Measurements from ENCODE around the gene CCDC61. TPM values are rescaled to one million over a fixed set of nuclear protein-coding genes. Genes with fewer than 3 reads are reported as not detected.
A peak's percentile ranks its signal among the peaks of the same experiment; 100 is the strongest.

CCDC61 gene
- total RNA-seq, 1 experiment from 2014 or later, result 24.8 TPM

DNA sequence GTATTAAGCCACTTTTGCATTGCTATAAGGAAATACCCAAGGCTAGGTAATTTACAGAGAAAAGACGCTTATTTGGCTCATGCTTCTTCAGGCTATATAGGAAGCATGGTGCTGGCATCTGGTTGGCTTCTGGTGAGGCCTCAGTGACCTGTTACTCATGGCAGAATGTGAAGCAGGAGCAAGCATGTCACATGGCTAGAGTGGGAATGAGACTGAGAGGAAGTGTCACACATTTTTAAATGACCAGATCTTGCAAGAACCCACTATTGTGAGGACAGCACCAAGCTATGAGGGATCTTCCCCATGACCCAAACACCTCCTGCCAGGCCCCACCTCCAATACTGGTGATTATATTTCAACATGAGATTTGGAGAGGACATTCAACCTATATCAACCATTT lies 71.2 kb downstream of the CCDC61 start:
- CTCF ChIA-PET, result no interaction called here
- Histone ChIP-seq H3K27me3 (ENCODE audit: insufficient read depth, low read depth) (no peaks in the 10 kb centered on the region), H3K79me2 (ENCODE audit: low read depth) (no peaks in the 10 kb centered on the region), H3K4me2 (no peak overlapping the region), H3K9me2 (ENCODE audit: insufficient read depth) (no peaks in the 10 kb centered on the region), H4K20me1 (ENCODE audit: insufficient read depth) (no peaks in the 10 kb centered on the region), H3K27ac (no peak overlapping the region), H3K9me3 (ENCODE audit: insufficient read depth, low read depth) (peaks cover 6% of the 10 kb centered on the region; the same call in 1 of the 2 replicates), H3K36me3 (ENCODE audit: low read depth) (no peaks in the 10 kb centered on the region), H3K4me3 (no peak overlapping the region), H3K4me1 (replicated peaks; ENCODE audit: insufficient read depth) (peaks cover 69% of the 10 kb centered on the region), H3F3A (ENCODE audit: insufficient read depth, low read depth) (peaks cover 60% of the 10 kb centered on the region), H2AFZ (no peak overlapping the region)
- POLR2A ChIA-PET (ENCODE audit: unreplicated experiment), result no interaction called here
- peak in 1 of 2 experiments; percentile 36 for DNase-seq
- BruUV-seq (replicated peaks), result no TSS peak
- TF ChIP-seq, protein P1, sequence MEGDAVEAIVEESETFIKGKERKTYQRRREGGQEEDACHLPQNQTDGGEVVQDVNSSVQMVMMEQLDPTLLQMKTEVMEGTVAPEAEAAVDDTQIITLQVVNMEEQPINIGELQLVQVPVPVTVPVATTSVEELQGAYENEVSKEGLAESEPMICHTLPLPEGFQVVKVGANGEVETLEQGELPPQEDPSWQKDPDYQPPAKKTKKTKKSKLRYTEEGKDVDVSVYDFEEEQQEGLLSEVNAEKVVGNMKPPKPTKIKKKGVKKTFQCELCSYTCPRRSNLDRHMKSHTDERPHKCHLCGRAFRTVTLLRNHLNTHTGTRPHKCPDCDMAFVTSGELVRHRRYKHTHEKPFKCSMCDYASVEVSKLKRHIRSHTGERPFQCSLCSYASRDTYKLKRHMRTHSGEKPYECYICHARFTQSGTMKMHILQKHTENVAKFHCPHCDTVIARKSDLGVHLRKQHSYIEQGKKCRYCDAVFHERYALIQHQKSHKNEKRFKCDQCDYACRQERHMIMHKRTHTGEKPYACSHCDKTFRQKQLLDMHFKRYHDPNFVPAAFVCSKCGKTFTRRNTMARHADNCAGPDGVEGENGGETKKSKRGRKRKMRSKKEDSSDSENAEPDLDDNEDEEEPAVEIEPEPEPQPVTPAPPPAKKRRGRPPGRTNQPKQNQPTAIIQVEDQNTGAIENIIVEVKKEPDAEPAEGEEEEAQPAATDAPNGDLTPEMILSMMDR (conservative IDR thresholded peaks at IDR 0.05), result no peak
- TF ChIP-seq EZH2 (IDR thresholded peaks at IDR 0.05; ENCODE audit: low read depth), result no peak
- intact Hi-C loops (cut with micrococcal nuclease; ENCODE audit: unreplicated experiment), result no loop called here

DNA sequence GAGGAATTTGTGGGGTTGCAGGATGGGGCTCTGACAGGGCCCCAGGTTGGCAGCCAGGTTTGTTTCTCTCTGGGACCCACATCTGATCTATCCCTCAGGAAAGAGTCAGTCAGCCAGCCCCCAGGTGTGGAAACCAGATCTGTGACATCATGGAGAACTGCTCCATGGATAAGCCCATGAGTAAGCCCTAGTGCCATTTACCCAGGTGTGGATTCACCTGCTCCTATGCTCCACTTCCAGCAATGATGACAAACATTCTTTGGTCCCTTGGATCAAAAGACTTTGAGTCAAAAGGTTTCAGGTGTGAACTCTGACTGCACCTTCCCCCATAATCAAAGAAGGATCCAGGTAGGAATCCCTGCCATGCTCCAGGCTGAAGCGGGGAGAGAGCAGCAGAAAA lies 72.4 kb downstream of the CCDC61 start:
- H3K79me2 ChIP-seq (ENCODE audit: low read depth), result no peaks in the 10 kb centered on the region
- no peaks in the 10 kb centered on the region for H3K27me3 ChIP-seq (ENCODE audit: insufficient read depth, low read depth)
- peaks cover 61% of the 10 kb centered on the region for H3F3A ChIP-seq (ENCODE audit: insufficient read depth, low read depth)
- H3K9me2 ChIP-seq (ENCODE audit: insufficient read depth), result no peaks in the 10 kb centered on the region
- H3K9me3 ChIP-seq (ENCODE audit: insufficient read depth, low read depth), result no peaks in the 10 kb centered on the region
- peak overlapping the region; percentile 89 for H3K27ac ChIP-seq
- TF ChIP-seq EZH2 (IDR thresholded peaks at IDR 0.05; ENCODE audit: low read depth), result no peak
- TF ChIP-seq, protein P1 (conservative IDR thresholded peaks at IDR 0.05), result no peak
- H3K4me1 ChIP-seq (replicated peaks; ENCODE audit: insufficient read depth), result peaks cover 76% of the 10 kb centered on the region
- CTCF ChIA-PET, result no interaction called here
- H3K4me2 ChIP-seq, result peak overlapping the region; percentile 73
- H3K4me3 ChIP-seq, result no peak overlapping the region
- intact Hi-C loops (cut with micrococcal nuclease; ENCODE audit: unreplicated experiment), result loop anchor here (2.0 kb wide), 1 partner anchor 27 kb away; the partner anchor contains the start of gene IGFL4
- POLR2A ChIA-PET (ENCODE audit: unreplicated experiment), result no interaction called here
- H3K36me3 ChIP-seq (ENCODE audit: low read depth), result no peaks in the 10 kb centered on the region
- no TSS peak for BruUV-seq (replicated peaks)
- no peaks in the 10 kb centered on the region for H4K20me1 ChIP-seq (ENCODE audit: insufficient read depth)
- no peak overlapping the region for H2AFZ ChIP-seq
- peak in 1 of 2 experiments; percentile 87 for DNase-seq

Small RNA genes lying within 50 kb of the gene (microRNA-seq; reads per million reads assigned to microRNA genes)
- gene MIR769 (ENCODE audit: borderline number of aligned reads, borderline replicate concordance), result 409 reads per million, percentile 67 among the genes with 10 or more reads in this experiment

Other genes starting within 250 kb of the CCDC61 start
- gene SIX5, start 226.2 kb upstream of the CCDC61 start, total RNA-seq (2021), result 27.6 and 31.1 TPM in 2 replicates
- 110 and 132 TPM in 2 replicates for gene DMPK, start 213.0 kb upstream of the CCDC61 start, total RNA-seq (2021)
- gene DMWD, start 202.6 kb upstream of the CCDC61 start, total RNA-seq (2021), result 66.7 and 71.1 TPM in 2 replicates
- gene RSPH6A, start 180.2 kb upstream of the CCDC61 start, total RNA-seq (2021), result 0.38 and 0.39 TPM in 2 replicates
- gene SYMPK, start 132.3 kb upstream of the CCDC61 start, total RNA-seq (2021), result 85.5 and 121 TPM in 2 replicates
- not detected in 2 replicates for gene FOXA3, start 131.1 kb upstream of the CCDC61 start, total RNA-seq (2021)
- gene IRF2BP1, start 109.3 kb upstream of the CCDC61 start, total RNA-seq (2021), result 24.7 and 29.8 TPM in 2 replicates
- gene MYPOP, start 92.9 kb upstream of the CCDC61 start, total RNA-seq (2021), result 13.6 TPM in 2 replicates
- not detected in 2 replicates for gene NANOS2, start 80.7 kb upstream of the CCDC61 start, total RNA-seq (2021)
- gene NOVA2, start 21.6 kb upstream of the CCDC61 start, total RNA-seq (2021), result not detected in 2 replicates
- not detected in 2 replicates for gene PGLYRP1, start 27.6 kb downstream of the CCDC61 start, total RNA-seq (2021)
- not detected in 2 replicates for gene IGFL4, start 45.5 kb downstream of the CCDC61 start, total RNA-seq (2021)
- gene IGFL3, start 129.2 kb downstream of the CCDC61 start, total RNA-seq (2021), result 0.96 TPM in 1 of 2 replicates, not detected in the other
- 1.0 TPM in 1 of 2 replicates, not detected in the other for gene IGFL2, start 152.8 kb downstream of the CCDC61 start, total RNA-seq (2021)
- 2.6 and 3.7 TPM in 2 replicates for gene IGFL1, start 234.3 kb downstream of the CCDC61 start, total RNA-seq (2021)

Measured in PC-9 (cell line).